Vagina (tissue), 2 donors: ENCODE data around the gene TMEM179.

Source experiments
- CTCF ChIP-seq, 3 experiments: fragments of 450-650 bp in 2 of 3; fragments of 200-600 bp in 1 of 3; sonication (generic) in 1 of 3; IDR thresholded peaks; one replicate each; pipeline ENCODE4 v1.5.1; 2017 to 2019; ENCODE audit warnings: antibody characterized with exemption in 3 of 3, mild to moderate bottlenecking in 2 of 3, moderate library complexity in 2 of 3
- POLR2A ChIP-seq, 2 donors: fragments of 450-650 bp; IDR thresholded peaks; one replicate each; pipeline ENCODE4 v1.6.1; 2017; ENCODE audit warnings: antibody characterized with exemption in 2 of 2, mild to moderate bottlenecking in 2 of 2, moderate library complexity in 2 of 2
- POLR2AphosphoS5 ChIP-seq, 2 donors: sonication (generic); formaldehyde crosslinking; IDR thresholded peaks; one replicate each; pipeline ENCODE4 v1.9.0; 2017; ENCODE audit warnings: antibody characterized with exemption in 2 of 2, mild to moderate bottlenecking in 2 of 2, low read depth in 1 of 2; ENCODE audit not compliant: insufficient read depth in 1 of 2

- TF ChIP-seq CTCF (IDR thresholded peaks at IDR 0.05) (no peak), POLR2A (IDR thresholded peaks at IDR 0.05) (no peak), POLR2AphosphoS5 (IDR thresholded peaks at IDR 0.05; ENCODE audit: insufficient read depth in 1 of 2, low read depth in 1 of 2) (no peak)
These were observed 20.4 kb upstream of the TMEM179 start for GRCh38 chr14:104624939-104625338.
